ENCODE results near the gene TRIM44. TPM values are rescaled to one million over a fixed set of nuclear protein-coding genes. Genes with fewer than 3 reads are reported as not detected.

Gene TRIM44
- polyA plus RNA-seq, 2 donors = 3.1 to 6.2 TPM

- H3K9me3 ChIP-seq (ENCODE audit: control insufficient read depth in 2 of 2, insufficient read depth in 1 of 2, low read depth in 1 of 2, low read length in 1 of 2) = no peaks in the 10 kb centered on the region
- H3K27me3 ChIP-seq (ENCODE audit: control insufficient read depth in 1 of 2, insufficient read depth in 2 of 2, low read length in 2 of 2) = no peaks in the 10 kb centered on the region
- no peaks in the 10 kb centered on the region for H3K36me3 ChIP-seq (ENCODE audit: control insufficient read depth in 2 of 2, insufficient read depth in 2 of 2, low read length in 1 of 2)
- no peak overlapping the region for H3K27ac ChIP-seq (ENCODE audit: low read depth in 2 of 2, low read length in 1 of 2)
- peaks cover 0 to 3% of the 10 kb centered on the region in 2 donors for H3K4me1 ChIP-seq (ENCODE audit: control insufficient read depth in 2 of 2, insufficient read depth in 2 of 2, low read length in 1 of 2)
- H3K4me3 ChIP-seq (ENCODE audit: low read depth in 1 of 2, low read length in 2 of 2) = no peak overlapping the region
- 51 to 65% methylated on average over 1 of the region's 1 CpG for WGBS, 2 donors
Observed at GRCh38 chr11:35798983-35799382, 136.4 kb downstream of the TRIM44 start.

- Histone ChIP-seq H3K27ac (ENCODE audit: low read depth in 2 of 2, low read length in 1 of 2) (no peak overlapping the region), H3K4me1 (ENCODE audit: control insufficient read depth in 2 of 2, insufficient read depth in 2 of 2, low read length in 1 of 2) (peaks cover 0 to 3% of the 10 kb centered on the region in 2 donors), H3K9me3 (ENCODE audit: control insufficient read depth in 2 of 2, insufficient read depth in 1 of 2, low read depth in 1 of 2, low read length in 1 of 2) (no peaks in the 10 kb centered on the region), H3K27me3 (ENCODE audit: control insufficient read depth in 1 of 2, insufficient read depth in 2 of 2, low read length in 2 of 2) (no peaks in the 10 kb centered on the region), H3K4me3 (ENCODE audit: low read depth in 1 of 2, low read length in 2 of 2) (no peak overlapping the region), H3K36me3 (ENCODE audit: control insufficient read depth in 2 of 2, insufficient read depth in 2 of 2, low read length in 1 of 2) (no peaks in the 10 kb centered on the region)
- 87 to 98% methylated on average over 3 of the region's 3 CpGs for WGBS, 2 donors
Observed at GRCh38 chr11:35799655-35800054, 137.1 kb downstream of the TRIM44 start.

- 64 to 67% methylated on average over 5 of the region's 5 CpGs for WGBS, 2 donors
Observed at GRCh38 chr11:35800970-35801953, 138.7 kb downstream of the TRIM44 start.

GRCh38 chr11:35802221-35802620 lies 139.6 kb downstream of the TRIM44 start:
- Histone ChIP-seq H3K4me1 (ENCODE audit: control insufficient read depth in 2 of 2, insufficient read depth in 2 of 2, low read length in 1 of 2) (peaks cover 3 to 5% of the 10 kb centered on the region in 2 donors), H3K9me3 (ENCODE audit: control insufficient read depth in 2 of 2, insufficient read depth in 1 of 2, low read depth in 1 of 2, low read length in 1 of 2) (no peaks in the 10 kb centered on the region), H3K27ac (ENCODE audit: low read depth in 2 of 2, low read length in 1 of 2) (no peak overlapping the region), H3K36me3 (ENCODE audit: control insufficient read depth in 2 of 2, insufficient read depth in 2 of 2, low read length in 1 of 2) (no peaks in the 10 kb centered on the region), H3K4me3 (ENCODE audit: low read depth in 1 of 2, low read length in 2 of 2) (no peak overlapping the region), H3K27me3 (ENCODE audit: control insufficient read depth in 1 of 2, insufficient read depth in 2 of 2, low read length in 2 of 2) (no peaks in the 10 kb centered on the region)
- 67 to 70% methylated on average over 3 of the region's 3 CpGs for WGBS, 2 donors

More at GRCh38 chr11:35800970-35801953, 138.7 kb downstream of the TRIM44 start:
- no peak overlapping the region for H3K4me3 ChIP-seq (ENCODE audit: low read depth in 1 of 2, low read length in 2 of 2)
- H3K36me3 ChIP-seq (ENCODE audit: control insufficient read depth in 2 of 2, insufficient read depth in 2 of 2, low read length in 1 of 2) = no peaks in the 10 kb centered on the region
- no peak overlapping the region for H3K27ac ChIP-seq (ENCODE audit: low read depth in 2 of 2, low read length in 1 of 2)
- H3K4me1 ChIP-seq (ENCODE audit: control insufficient read depth in 2 of 2, insufficient read depth in 2 of 2, low read length in 1 of 2) = peaks cover 3 to 5% of the 10 kb centered on the region in 2 donors
- H3K27me3 ChIP-seq (ENCODE audit: control insufficient read depth in 1 of 2, insufficient read depth in 2 of 2, low read length in 2 of 2) = no peaks in the 10 kb centered on the region
- no peaks in the 10 kb centered on the region for H3K9me3 ChIP-seq (ENCODE audit: control insufficient read depth in 2 of 2, insufficient read depth in 1 of 2, low read depth in 1 of 2, low read length in 1 of 2)

GRCh38 chr11:35802672-35803071 lies 140.1 kb downstream of the TRIM44 start:
- H3K27ac ChIP-seq (ENCODE audit: low read depth in 2 of 2, low read length in 1 of 2) = no peak overlapping the region
- H3K4me1 ChIP-seq (ENCODE audit: control insufficient read depth in 2 of 2, insufficient read depth in 2 of 2, low read length in 1 of 2) = peaks cover 3 to 5% of the 10 kb centered on the region in 2 donors
- whole genome bisulfite sequencing, 2 donors = 63 to 82% methylated on average over 3 of the region's 3 CpGs
- H3K27me3 ChIP-seq (ENCODE audit: control insufficient read depth in 1 of 2, insufficient read depth in 2 of 2, low read length in 2 of 2) = no peaks in the 10 kb centered on the region
- no peaks in the 10 kb centered on the region for H3K36me3 ChIP-seq (ENCODE audit: control insufficient read depth in 2 of 2, insufficient read depth in 2 of 2, low read length in 1 of 2)
- H3K9me3 ChIP-seq (ENCODE audit: control insufficient read depth in 2 of 2, insufficient read depth in 1 of 2, low read depth in 1 of 2, low read length in 1 of 2) = no peaks in the 10 kb centered on the region
- no peak overlapping the region for H3K4me3 ChIP-seq (ENCODE audit: low read depth in 1 of 2, low read length in 2 of 2)

GRCh38 chr11:35803115-35803514 lies 140.5 kb downstream of the TRIM44 start:
- H3K27me3 ChIP-seq (ENCODE audit: control insufficient read depth in 1 of 2, insufficient read depth in 2 of 2, low read length in 2 of 2) = no peaks in the 10 kb centered on the region
- H3K4me1 ChIP-seq (ENCODE audit: control insufficient read depth in 2 of 2, insufficient read depth in 2 of 2, low read length in 1 of 2) = peaks cover 3 to 5% of the 10 kb centered on the region in 2 donors
- H3K4me3 ChIP-seq (ENCODE audit: low read depth in 1 of 2, low read length in 2 of 2) = no peak overlapping the region
- WGBS, 2 donors = 53 to 62% methylated on average over 3 of the region's 3 CpGs
- no peaks in the 10 kb centered on the region for H3K36me3 ChIP-seq (ENCODE audit: control insufficient read depth in 2 of 2, insufficient read depth in 2 of 2, low read length in 1 of 2)
- no peaks in the 10 kb centered on the region for H3K9me3 ChIP-seq (ENCODE audit: control insufficient read depth in 2 of 2, insufficient read depth in 1 of 2, low read depth in 1 of 2, low read length in 1 of 2)
- H3K27ac ChIP-seq (ENCODE audit: low read depth in 2 of 2, low read length in 1 of 2) = no peak overlapping the region

GRCh38 chr11:35804451-35805040 lies 142.0 kb downstream of the TRIM44 start:
- no peak overlapping the region for H3K4me3 ChIP-seq (ENCODE audit: low read depth in 1 of 2, low read length in 2 of 2)
- H3K9me3 ChIP-seq (ENCODE audit: control insufficient read depth in 2 of 2, insufficient read depth in 1 of 2, low read depth in 1 of 2, low read length in 1 of 2) = no peaks in the 10 kb centered on the region
- WGBS, 2 donors = 49 to 52% methylated on average over 3 of the region's 3 CpGs
- peaks cover 3 to 5% of the 10 kb centered on the region in 2 donors for H3K4me1 ChIP-seq (ENCODE audit: control insufficient read depth in 2 of 2, insufficient read depth in 2 of 2, low read length in 1 of 2)
- H3K27ac ChIP-seq (ENCODE audit: low read depth in 2 of 2, low read length in 1 of 2) = no peak overlapping the region
- H3K36me3 ChIP-seq (ENCODE audit: control insufficient read depth in 2 of 2, insufficient read depth in 2 of 2, low read length in 1 of 2) = no peaks in the 10 kb centered on the region
- no peaks in the 10 kb centered on the region for H3K27me3 ChIP-seq (ENCODE audit: control insufficient read depth in 1 of 2, insufficient read depth in 2 of 2, low read length in 2 of 2)

- no peak overlapping the region for H3K4me3 ChIP-seq (ENCODE audit: low read depth in 1 of 2, low read length in 2 of 2)
- no peaks in the 10 kb centered on the region for H3K9me3 ChIP-seq (ENCODE audit: control insufficient read depth in 2 of 2, insufficient read depth in 1 of 2, low read depth in 1 of 2, low read length in 1 of 2)
- no peaks in the 10 kb centered on the region for H3K36me3 ChIP-seq (ENCODE audit: control insufficient read depth in 2 of 2, insufficient read depth in 2 of 2, low read length in 1 of 2)
- H3K27ac ChIP-seq (ENCODE audit: low read depth in 2 of 2, low read length in 1 of 2) = no peak overlapping the region
- H3K27me3 ChIP-seq (ENCODE audit: control insufficient read depth in 1 of 2, insufficient read depth in 2 of 2, low read length in 2 of 2) = no peaks in the 10 kb centered on the region
- H3K4me1 ChIP-seq (ENCODE audit: control insufficient read depth in 2 of 2, insufficient read depth in 2 of 2, low read length in 1 of 2) = peaks cover 2 to 3% of the 10 kb centered on the region in 2 donors
- WGBS, 2 donors = 73 to 78% methylated on average over 4 of the region's 4 CpGs
Observed at GRCh38 chr11:35809561-35809960, 147.0 kb downstream of the TRIM44 start.

GRCh38 chr11:35810045-35810645 lies 147.6 kb downstream of the TRIM44 start:
- WGBS, 2 donors = 46 to 51% methylated on average over 2 of the region's 2 CpGs
- Histone ChIP-seq H3K9me3 (ENCODE audit: control insufficient read depth in 2 of 2, insufficient read depth in 1 of 2, low read depth in 1 of 2, low read length in 1 of 2) (no peaks in the 10 kb centered on the region), H3K4me3 (ENCODE audit: low read depth in 1 of 2, low read length in 2 of 2) (no peak overlapping the region), H3K27me3 (ENCODE audit: control insufficient read depth in 1 of 2, insufficient read depth in 2 of 2, low read length in 2 of 2) (no peaks in the 10 kb centered on the region), H3K4me1 (ENCODE audit: control insufficient read depth in 2 of 2, insufficient read depth in 2 of 2, low read length in 1 of 2) (peaks cover 2 to 4% of the 10 kb centered on the region in 2 donors), H3K36me3 (ENCODE audit: control insufficient read depth in 2 of 2, insufficient read depth in 2 of 2, low read length in 1 of 2) (no peaks in the 10 kb centered on the region), H3K27ac (ENCODE audit: low read depth in 2 of 2, low read length in 1 of 2) (no peak overlapping the region)
